Measurements from ENCODE around the gene SP140L.
A peak's percentile ranks its signal among the peaks of the same experiment; 100 is the strongest.
"Not testable (repeated sequence)": the region's sequence is repeated elsewhere in the genome, so short reads cannot be mapped to it uniquely, and the experiment has no call there.

The SP140L gene

DNA sequence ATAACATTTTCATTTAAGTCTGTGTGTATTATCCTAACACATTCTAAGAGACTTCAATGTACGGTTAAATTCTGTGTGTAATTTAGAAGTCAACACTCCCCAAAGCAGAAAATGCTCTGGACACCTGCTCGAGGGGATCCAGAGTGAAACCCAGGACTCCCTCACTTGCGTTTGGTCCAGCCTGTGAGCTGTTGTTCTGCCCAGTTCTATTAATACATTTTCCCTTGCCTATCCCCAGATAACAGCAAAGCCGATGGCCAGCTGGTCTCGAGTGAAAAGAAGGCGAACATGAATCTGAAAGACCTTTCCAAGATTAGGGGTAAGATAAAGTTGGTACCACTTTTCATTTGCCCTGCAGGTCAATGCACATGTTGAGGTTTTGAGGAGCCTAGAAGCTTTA, 58.0 kb downstream of the SP140L start:
- Mint-ChIP-seq H3K36me3 (peaks cover 41% of the 10 kb centered on the region), H3K4me1 (ENCODE audit: low read depth) (peaks cover 2% of the 10 kb centered on the region), H3K27ac (peak overlapping the region; percentile 28), H3K4me3 (no peak overlapping the region), H3K27me3 (no peaks in the 10 kb centered on the region), H3K9me3 (ENCODE audit: low read depth) (no peaks in the 10 kb centered on the region)

DNA sequence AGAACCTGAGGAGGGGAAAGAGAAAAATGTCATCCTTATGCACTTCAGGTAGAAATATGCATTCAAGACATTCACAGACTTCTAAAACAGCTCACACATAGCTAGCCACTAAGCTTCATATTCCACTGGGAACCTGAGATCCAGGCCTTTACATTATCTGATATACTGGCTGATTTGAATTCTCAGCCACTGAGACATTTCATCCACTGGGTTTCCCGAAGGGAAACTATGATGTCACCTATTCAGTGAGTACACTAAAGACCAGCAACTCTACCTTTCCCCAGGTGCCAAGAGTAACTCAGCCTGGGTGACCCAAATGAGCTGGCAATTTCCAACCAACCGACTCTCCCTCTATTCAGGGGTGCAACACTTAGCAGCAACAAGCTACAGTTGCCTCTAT, 67.3 kb downstream of the SP140L start:
- no peaks in the 10 kb centered on the region for H3K9me3 Mint-ChIP-seq (ENCODE audit: low read depth)
- no peaks in the 10 kb centered on the region for H3K4me1 Mint-ChIP-seq (ENCODE audit: low read depth)
- peaks cover 67% of the 10 kb centered on the region for H3K36me3 Mint-ChIP-seq
- no peak overlapping the region for H3K4me3 Mint-ChIP-seq
- H3K27ac Mint-ChIP-seq: no peak overlapping the region
- H3K27me3 Mint-ChIP-seq: no peaks in the 10 kb centered on the region

GRCh38 chr2:230398698-230399097, 71.7 kb downstream of the SP140L start:
- not testable (repeated sequence) for H3K4me1 Mint-ChIP-seq (ENCODE audit: low read depth); H3K27me3 Mint-ChIP-seq; H3K9me3 Mint-ChIP-seq (ENCODE audit: low read depth); H3K4me3 Mint-ChIP-seq
- peaks cover 38% of the 10 kb centered on the region for H3K36me3 Mint-ChIP-seq
- H3K27ac Mint-ChIP-seq: peak overlapping the region; percentile 4

- no peaks in the 10 kb centered on the region for H3K9me3 Mint-ChIP-seq (ENCODE audit: low read depth)
- H3K27ac Mint-ChIP-seq: peak overlapping the region; percentile 59
- H3K36me3 Mint-ChIP-seq: peaks cover 34% of the 10 kb centered on the region
- H3K27me3 Mint-ChIP-seq: no peaks in the 10 kb centered on the region
- no peaks in the 10 kb centered on the region for H3K4me1 Mint-ChIP-seq (ENCODE audit: low read depth)
- no peak overlapping the region for H3K4me3 Mint-ChIP-seq
Observed at GRCh38 chr2:230400041-230400440, 73.0 kb downstream of the SP140L start.

DNA sequence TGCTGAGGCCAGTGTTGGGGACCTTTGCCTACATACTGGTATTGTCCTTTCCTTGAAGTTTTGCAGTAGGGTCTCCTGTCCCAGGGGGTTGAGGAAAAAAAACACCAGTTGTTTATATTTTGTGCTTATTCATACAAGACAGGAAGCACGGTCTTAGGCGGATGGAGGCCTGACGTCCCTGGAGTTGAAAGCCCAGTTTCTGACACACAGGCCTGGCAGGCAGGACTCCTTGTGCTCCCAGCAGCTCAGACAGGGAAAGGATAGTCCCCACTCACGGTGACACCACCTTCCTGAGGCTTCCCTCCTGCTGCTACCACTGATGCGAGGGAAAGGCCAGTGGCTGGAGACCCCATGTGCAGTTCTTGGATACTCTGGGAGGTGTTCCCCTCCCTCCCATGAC, 73.5 kb downstream of the SP140L start:
- H3K4me1 Mint-ChIP-seq (ENCODE audit: low read depth): no peaks in the 10 kb centered on the region
- no peak overlapping the region for H3K4me3 Mint-ChIP-seq
- H3K9me3 Mint-ChIP-seq (ENCODE audit: low read depth): no peaks in the 10 kb centered on the region
- peaks cover 31% of the 10 kb centered on the region for H3K36me3 Mint-ChIP-seq
- H3K27me3 Mint-ChIP-seq: no peaks in the 10 kb centered on the region
- H3K27ac Mint-ChIP-seq: no peak overlapping the region

DNA sequence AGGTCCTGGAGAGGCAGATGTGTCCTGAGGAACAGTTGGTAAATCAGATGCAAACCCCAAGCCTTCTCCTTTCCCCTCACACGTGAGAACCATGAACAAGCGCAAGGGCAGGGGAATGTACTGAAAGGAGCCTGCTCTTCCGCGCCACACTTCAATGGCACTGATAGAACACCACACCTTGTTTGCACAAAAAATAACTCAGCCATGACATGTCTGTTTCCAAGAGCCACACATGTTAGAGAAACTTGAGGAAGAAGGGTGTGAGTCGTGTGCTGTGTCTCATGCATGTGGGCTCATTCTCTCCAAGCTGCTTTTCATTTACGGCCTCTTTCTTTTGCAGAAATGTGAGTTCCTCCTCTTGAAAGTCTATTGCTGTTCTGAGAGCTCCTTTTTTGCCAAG, 74.0 kb downstream of the SP140L start:
- not testable (repeated sequence) for H3K9me3 Mint-ChIP-seq (ENCODE audit: low read depth); H3K4me1 Mint-ChIP-seq (ENCODE audit: low read depth); H3K4me3 Mint-ChIP-seq; H3K27me3 Mint-ChIP-seq; H3K27ac Mint-ChIP-seq
- H3K36me3 Mint-ChIP-seq: peaks cover 29% of the 10 kb centered on the region

GRCh38 chr2:230403746-230404145, 76.8 kb downstream of the SP140L start:
- Mint-ChIP-seq H3K27me3 (no peaks in the 10 kb centered on the region), H3K36me3 (peaks cover 17% of the 10 kb centered on the region), H3K9me3 (ENCODE audit: low read depth) (no peaks in the 10 kb centered on the region), H3K4me1 (ENCODE audit: low read depth) (peaks cover 15% of the 10 kb centered on the region), H3K27ac (no peak overlapping the region), H3K4me3 (no peak overlapping the region)

GRCh38 chr2:230405824-230406223, 78.8 kb downstream of the SP140L start:
- H3K27ac Mint-ChIP-seq: peak overlapping the region; percentile 28
- H3K4me3 Mint-ChIP-seq: no peak overlapping the region

GRCh38 chr2:230408244-230408842, 81.3 kb downstream of the SP140L start:
- Mint-ChIP-seq H3K27ac (peak overlapping the region; percentile 52), H3K27me3 (no peaks in the 10 kb centered on the region), H3K4me3 (no peak overlapping the region), H3K36me3 (peaks cover 15% of the 10 kb centered on the region), H3K9me3 (ENCODE audit: low read depth) (no peaks in the 10 kb centered on the region), H3K4me1 (ENCODE audit: low read depth) (peaks cover 54% of the 10 kb centered on the region)

More at GRCh38 chr2:230405824-230406223, 78.8 kb downstream of the SP140L start:
- H3K9me3 Mint-ChIP-seq (ENCODE audit: low read depth): no peaks in the 10 kb centered on the region
- peaks cover 17% of the 10 kb centered on the region for H3K36me3 Mint-ChIP-seq
- no peaks in the 10 kb centered on the region for H3K27me3 Mint-ChIP-seq
- H3K4me1 Mint-ChIP-seq (ENCODE audit: low read depth): peaks cover 34% of the 10 kb centered on the region

GRCh38 chr2:230409316-230409715, 82.3 kb downstream of the SP140L start:
- peaks cover 64% of the 10 kb centered on the region for H3K4me1 Mint-ChIP-seq (ENCODE audit: low read depth)
- not testable (repeated sequence) for H3K36me3 Mint-ChIP-seq; H3K4me3 Mint-ChIP-seq; H3K9me3 Mint-ChIP-seq (ENCODE audit: low read depth); H3K27me3 Mint-ChIP-seq
- H3K27ac Mint-ChIP-seq: peak overlapping the region; percentile 52

- no peaks in the 10 kb centered on the region for H3K27me3 Mint-ChIP-seq
- H3K27ac Mint-ChIP-seq: no peak overlapping the region
- no peaks in the 10 kb centered on the region for H3K9me3 Mint-ChIP-seq (ENCODE audit: low read depth)
- peaks cover 6% of the 10 kb centered on the region for H3K36me3 Mint-ChIP-seq
- H3K4me1 Mint-ChIP-seq (ENCODE audit: low read depth): peaks cover 72% of the 10 kb centered on the region
- peak overlapping the region; percentile 98 for H3K4me3 Mint-ChIP-seq
Observed at GRCh38 chr2:230410263-230410662, 83.3 kb downstream of the SP140L start.

DNA sequence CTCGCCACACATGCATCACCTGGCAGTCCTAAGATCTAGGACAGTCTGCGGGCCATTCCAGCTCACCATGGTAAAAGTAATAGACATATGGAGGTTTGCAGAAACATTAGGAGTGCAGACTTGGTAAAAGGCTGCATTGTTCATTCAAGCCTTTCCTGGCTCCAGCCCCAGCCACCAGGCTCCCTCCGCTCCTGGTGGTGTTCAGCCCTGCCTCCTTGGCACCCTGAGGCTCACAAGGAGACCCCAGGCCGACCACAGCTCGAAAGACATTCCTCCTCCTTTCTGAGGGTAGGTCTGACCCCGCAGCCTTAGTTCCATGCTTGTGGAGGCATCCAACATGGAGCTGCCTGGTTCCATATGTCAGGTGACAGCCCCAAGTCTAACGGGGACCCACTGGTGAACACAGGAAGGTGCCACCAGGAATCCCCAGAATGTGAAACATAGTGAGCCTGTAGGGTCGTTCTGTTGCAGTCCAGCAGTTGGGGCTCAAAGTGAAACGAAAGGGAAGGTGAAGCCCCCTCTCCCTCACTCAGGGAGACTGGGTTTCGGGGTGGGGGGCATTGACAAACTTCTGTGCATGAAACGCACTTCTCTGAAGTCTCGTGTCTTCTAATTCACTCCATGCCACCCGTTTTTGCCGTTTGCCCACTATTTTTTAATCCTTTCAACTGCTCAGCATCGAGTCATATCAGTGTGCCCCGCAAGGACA, 84.0 kb downstream of the SP140L start:
- Mint-ChIP-seq H3K27ac (peak overlapping the region; percentile 98), H3K9me3 (ENCODE audit: low read depth) (no peaks in the 10 kb centered on the region), H3K36me3 (peaks cover 3% of the 10 kb centered on the region), H3K4me1 (ENCODE audit: low read depth) (peaks cover 79% of the 10 kb centered on the region), H3K27me3 (no peaks in the 10 kb centered on the region), H3K4me3 (peak overlapping the region; percentile 98)

- Mint-ChIP-seq H3K9me3 (ENCODE audit: low read depth) (no peaks in the 10 kb centered on the region), H3K36me3 (no peaks in the 10 kb centered on the region), H3K4me3 (peak overlapping the region; percentile 98), H3K27me3 (no peaks in the 10 kb centered on the region), H3K4me1 (ENCODE audit: low read depth) (peaks cover 79% of the 10 kb centered on the region), H3K27ac (peak overlapping the region; percentile 98)
Observed at GRCh38 chr2:230411570-230412370, 84.8 kb downstream of the SP140L start.

DNA sequence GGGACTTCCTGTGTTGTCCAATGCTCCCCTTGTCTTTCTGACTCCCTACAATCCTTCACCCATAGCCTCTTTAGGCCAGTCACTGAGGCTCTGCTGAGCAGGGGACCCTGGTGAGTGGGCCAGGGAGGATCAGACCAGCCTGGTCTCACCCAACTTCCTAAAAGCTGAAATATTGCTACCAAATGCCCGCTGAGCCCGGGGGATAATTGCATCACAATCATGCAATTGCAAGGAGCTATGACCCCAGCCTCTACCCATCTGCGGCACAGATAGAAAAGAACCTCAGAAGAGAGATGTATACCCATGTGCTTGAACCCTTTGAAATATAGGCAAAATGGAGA, 85.3 kb downstream of the SP140L start:
- H3K9me3 Mint-ChIP-seq (ENCODE audit: low read depth): no peaks in the 10 kb centered on the region
- H3K4me1 Mint-ChIP-seq (ENCODE audit: low read depth): peaks cover 81% of the 10 kb centered on the region

DNA sequence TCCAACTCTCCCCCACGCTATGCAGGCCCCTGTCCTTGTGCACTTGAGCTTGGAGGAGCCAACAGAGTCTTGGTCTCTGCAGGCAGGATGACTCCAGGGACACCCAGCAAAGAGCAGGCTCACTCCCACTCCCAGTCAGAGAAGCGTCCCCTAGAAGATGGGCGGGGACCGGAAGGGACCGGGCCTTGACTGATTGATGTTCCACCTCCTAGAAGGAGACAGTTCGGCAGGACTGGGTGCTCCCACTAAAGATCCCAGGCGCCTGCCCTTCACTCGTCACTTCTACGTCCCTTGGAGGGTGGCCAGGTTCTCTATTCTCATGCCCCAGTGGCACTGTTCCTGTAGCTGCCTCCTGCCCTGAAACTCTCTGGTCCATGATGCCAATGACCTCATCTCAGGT, 85.9 kb downstream of the SP140L start:
- H3K27me3 Mint-ChIP-seq: no peaks in the 10 kb centered on the region
- H3K36me3 Mint-ChIP-seq: no peaks in the 10 kb centered on the region
- peak overlapping the region; percentile 98 for H3K4me3 Mint-ChIP-seq
- peak overlapping the region; percentile 98 for H3K27ac Mint-ChIP-seq
- H3K9me3 Mint-ChIP-seq (ENCODE audit: low read depth): no peaks in the 10 kb centered on the region
- H3K4me1 Mint-ChIP-seq (ENCODE audit: low read depth): peaks cover 82% of the 10 kb centered on the region

More for the DNA sequence above, 85.3 kb downstream of the SP140L start:
- H3K36me3 Mint-ChIP-seq: no peaks in the 10 kb centered on the region
- peak overlapping the region; percentile 98 for H3K27ac Mint-ChIP-seq
- H3K4me3 Mint-ChIP-seq: peak overlapping the region; percentile 98
- no peaks in the 10 kb centered on the region for H3K27me3 Mint-ChIP-seq
